Kidney capillary endothelial cell (primary cell): ENCODE measurements around the gene NENF.

Source experiments
- DNase-seq: peaks from one replicate; pipeline ENCODE4 v3.0.0-alpha.2; 2018; ENCODE audit warnings: low spot score

NENF gene

GRCh38 chr1:212431644-212432043 lies 1.1 kb upstream of the NENF start:
- no peak for DNase-seq

GRCh38 chr1:212432272-212432660 lies 454 bp upstream of the NENF start:
- no peak for DNase-seq

GRCh38 chr1:212433577-212434462 lies 1.1 kb downstream of the NENF start:
- DNase-seq: no peak

- DNase-seq: no peak
Observed at GRCh38 chr1:212434992-212435391, 2.3 kb downstream of the NENF start.

- no peak for DNase-seq
Observed at GRCh38 chr1:212437179-212437798, 4.6 kb downstream of the NENF start.

- no peak for DNase-seq
Observed at GRCh38 chr1:212438831-212439237, 6.1 kb downstream of the NENF start.

GRCh38 chr1:212440419-212440818 lies 7.7 kb downstream of the NENF start:
- no peak for DNase-seq

- no peak for DNase-seq
Observed at GRCh38 chr1:212442408-212442807, 9.7 kb downstream of the NENF start.

GRCh38 chr1:212446333-212446732 lies 13.6 kb downstream of the NENF start:
- DNase-seq: no peak

- no peak for DNase-seq
Observed at GRCh38 chr1:212447478-212447877, 14.8 kb downstream of the NENF start.

GRCh38 chr1:212450331-212450881 lies 17.7 kb downstream of the NENF start:
- no peak for DNase-seq

GRCh38 chr1:212451416-212452322 lies 18.9 kb downstream of the NENF start:
- DNase-seq: no peak

- no peak for DNase-seq
Observed at GRCh38 chr1:212452323-212453155, 19.8 kb downstream of the NENF start.

GRCh38 chr1:212453156-212453857 lies 20.6 kb downstream of the NENF start:
- DNase-seq: no peak

- DNase-seq: no peak
Observed at GRCh38 chr1:212454741-212455140, 22.0 kb downstream of the NENF start.

GRCh38 chr1:212455401-212455800 lies 22.7 kb downstream of the NENF start:
- no peak for DNase-seq

GRCh38 chr1:212455803-212456528 lies 23.2 kb downstream of the NENF start:
- peak; percentile 68 for DNase-seq

- DNase-seq: peak; percentile 33
Observed at GRCh38 chr1:212457740-212458338, 25.1 kb downstream of the NENF start.

- DNase-seq: no peak
Observed at GRCh38 chr1:212458817-212459216, 26.1 kb downstream of the NENF start.
